AG09309 (cell line): ENCODE data around the gene RBFOX2.
"Not testable (repeated sequence)": the region's sequence is repeated elsewhere in the genome, so short reads cannot be mapped to it uniquely, and the experiment has no call there.

Experiments used
- DNase-seq: peaks from one replicate; pipeline ENCODE4 v3.0.0-alpha.2; 2010; ENCODE audit warnings: low read depth
- H3K4me3 ChIP-seq: 2 replicates; pipeline ENCODE4 v1.5.1; 2011; ENCODE audit warnings: mild to moderate bottlenecking, low read depth, low read length, moderate library complexity; ENCODE audit not compliant: control insufficient read depth
- CTCF ChIP-seq: IDR thresholded peaks from 2 replicates; pipeline ENCODE4 v1.5.1; 2011; ENCODE audit warnings: mild to moderate bottlenecking, low read depth, low read length, inconsistent platforms; ENCODE audit not compliant: insufficient read depth, control insufficient read depth; ENCODE audit errors: missing control alignments

Gene RBFOX2

GRCh38 chr22:35805466-35805865 is 223.2 kb downstream of the RBFOX2 start:
- TF ChIP-seq CTCF: no peak
- no peak overlapping the region for H3K4me3 ChIP-seq
- DNase-seq: no peak

GRCh38 chr22:35804421-35804820 is 224.2 kb downstream of the RBFOX2 start:
- DNase-seq: no peak
- H3K4me3 ChIP-seq: no peak overlapping the region
- no peak for TF ChIP-seq CTCF

GRCh38 chr22:35802885-35803284 is 225.7 kb downstream of the RBFOX2 start:
- no peak overlapping the region for H3K4me3 ChIP-seq
- no peak for DNase-seq
- no peak for TF ChIP-seq CTCF

- not testable (repeated sequence) for H3K4me3 ChIP-seq, DNase-seq
These were observed 227.3 kb downstream of the RBFOX2 start for GRCh38 chr22:35801301-35801700.

GRCh38 chr22:35799150-35799549 is 229.5 kb downstream of the RBFOX2 start:
- TF ChIP-seq CTCF: no peak
- DNase-seq: no peak
- H3K4me3 ChIP-seq: no peak overlapping the region

DNA sequence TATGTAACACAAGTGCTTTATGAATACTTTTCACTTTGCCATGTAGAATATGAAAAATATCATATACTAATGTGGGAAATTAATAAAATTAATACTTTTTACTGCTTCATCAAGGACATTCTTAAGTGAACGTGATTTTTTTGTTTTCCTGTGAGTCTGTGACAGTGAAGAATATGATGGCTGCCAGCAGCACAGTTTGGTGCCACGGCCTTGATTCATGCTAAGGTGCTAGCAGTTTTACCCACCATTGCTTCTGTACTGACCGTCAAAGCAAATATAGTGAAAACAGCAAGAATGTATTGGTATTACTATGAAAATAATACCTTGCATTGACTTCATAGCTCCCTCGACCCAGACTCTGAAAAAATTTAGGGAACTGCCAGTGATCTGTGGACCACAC is 231.2 kb downstream of the RBFOX2 start:
- no peak for DNase-seq
- no peak for TF ChIP-seq CTCF
- no peak overlapping the region for H3K4me3 ChIP-seq

GRCh38 chr22:35795476-35795875 is 233.1 kb downstream of the RBFOX2 start:
- H3K4me3 ChIP-seq: no peak overlapping the region
- TF ChIP-seq CTCF: no peak
- DNase-seq: no peak
